GM18861 (cell line): Measurements from ENCODE around the gene AIMP1.
"Not testable (repeated sequence)": the region's sequence is repeated elsewhere in the genome, so short reads cannot be mapped to it uniquely, and the experiment has no call there.

ENCODE experiments used
- ATAC-seq: cut with Tn5 transposase; IDR thresholded peaks from one replicate; pipeline ENCODE4 v1.9.1; 2021; ENCODE audit not compliant: unreplicated experiment

The AIMP1 gene

GRCh38 chr4:106344647-106344970 is 28.3 kb downstream of the AIMP1 start:
- ATAC-seq, result no peak

- no peak for ATAC-seq
Observed at GRCh38 chr4:106347167-106347566, 30.8 kb downstream of the AIMP1 start.

DNA sequence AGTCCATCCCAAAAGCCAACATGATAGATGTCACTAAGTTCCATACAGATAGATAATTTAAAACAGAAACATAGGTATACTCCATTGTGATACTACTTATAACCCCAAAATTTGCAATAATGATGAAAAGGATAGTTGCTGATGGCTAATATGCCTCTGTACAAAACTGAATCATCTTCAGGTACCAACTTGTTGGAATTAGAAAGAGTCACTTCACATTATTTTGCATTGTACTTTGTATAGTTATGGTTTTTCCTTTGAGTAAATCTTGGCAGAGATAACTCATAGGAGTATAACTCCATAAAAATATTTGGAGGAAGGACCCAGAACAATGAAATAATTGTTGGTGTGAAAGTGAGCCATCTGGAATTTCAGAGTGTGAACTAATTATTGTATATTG is 34.7 kb downstream of the AIMP1 start:
- ATAC-seq, result no peak

DNA sequence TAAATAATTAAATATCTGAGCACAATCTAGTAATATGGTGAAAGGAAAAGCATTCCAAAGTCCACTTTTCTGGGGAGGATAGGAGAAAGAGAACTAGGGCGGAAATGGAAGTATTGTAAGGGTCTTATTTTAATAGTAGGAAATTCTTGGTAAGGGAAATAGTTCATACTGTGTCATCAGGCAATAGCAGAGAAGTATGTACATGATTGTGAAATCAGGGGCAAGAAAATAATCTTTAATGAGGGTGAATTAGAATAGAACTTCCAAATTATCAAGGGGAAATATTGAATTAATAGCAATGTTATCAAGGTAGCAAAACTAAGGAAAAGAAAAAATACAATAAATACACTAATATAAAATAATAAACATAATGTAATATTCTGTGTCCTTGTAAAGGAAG is 37.4 kb downstream of the AIMP1 start:
- no peak for ATAC-seq

- ATAC-seq, result no peak
Observed at GRCh38 chr4:106355193-106355592, 38.8 kb downstream of the AIMP1 start.

DNA sequence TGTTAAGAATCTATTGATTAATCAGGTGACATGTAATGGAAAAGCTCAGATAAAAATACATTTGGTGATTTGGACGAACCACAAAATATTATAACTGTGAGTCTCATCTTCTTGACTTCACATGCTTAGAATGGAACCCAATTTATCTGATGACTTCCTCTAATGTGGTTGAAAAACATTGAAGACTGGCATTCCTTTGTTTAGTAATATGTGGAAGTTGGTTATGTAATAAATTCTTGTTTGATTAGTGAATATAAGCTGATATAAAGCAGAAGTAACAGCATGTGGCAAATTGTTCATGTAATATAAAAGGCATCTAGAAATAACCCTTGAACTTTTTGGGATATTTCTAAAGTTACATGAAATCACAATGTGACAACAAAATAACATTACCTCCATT is 42.5 kb downstream of the AIMP1 start:
- no peak for ATAC-seq

GRCh38 chr4:106362086-106362825 is 45.9 kb downstream of the AIMP1 start:
- ATAC-seq, result no peak

- no peak for ATAC-seq
Observed at GRCh38 chr4:106364282-106364681, 47.9 kb downstream of the AIMP1 start.

- ATAC-seq, result no peak
Observed at GRCh38 chr4:106365613-106366012, 49.3 kb downstream of the AIMP1 start.

GRCh38 chr4:106366026-106366425 is 49.7 kb downstream of the AIMP1 start:
- no peak for ATAC-seq

- no peak for ATAC-seq
Observed at GRCh38 chr4:106367072-106367471, 50.7 kb downstream of the AIMP1 start.

DNA sequence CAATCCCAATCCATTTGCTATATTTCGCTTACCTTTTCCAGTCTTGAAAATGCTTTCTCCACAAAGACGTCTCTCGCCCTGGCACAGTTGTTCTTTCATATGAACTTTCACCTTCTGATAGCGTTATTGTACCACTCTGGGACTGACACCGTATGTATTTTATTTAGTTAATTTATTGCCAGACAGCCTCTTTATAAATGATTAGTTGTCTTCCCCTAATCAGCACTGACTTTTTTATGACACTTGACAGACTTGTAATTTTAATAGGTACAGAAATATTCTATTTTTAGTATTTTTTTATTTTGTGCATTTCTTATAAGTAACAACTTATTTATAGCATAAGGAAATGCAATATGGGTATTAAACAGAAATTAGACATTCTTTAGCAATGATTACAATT is 52.3 kb downstream of the AIMP1 start, which contains the start of gene GIMD1:
Gene GIMD1 (minus strand): TSS at position 101 of the 400 bp plus-strand sequence. CDS start 1,343 bp downstream, outside the sequence.
- ATAC-seq, result no peak

DNA sequence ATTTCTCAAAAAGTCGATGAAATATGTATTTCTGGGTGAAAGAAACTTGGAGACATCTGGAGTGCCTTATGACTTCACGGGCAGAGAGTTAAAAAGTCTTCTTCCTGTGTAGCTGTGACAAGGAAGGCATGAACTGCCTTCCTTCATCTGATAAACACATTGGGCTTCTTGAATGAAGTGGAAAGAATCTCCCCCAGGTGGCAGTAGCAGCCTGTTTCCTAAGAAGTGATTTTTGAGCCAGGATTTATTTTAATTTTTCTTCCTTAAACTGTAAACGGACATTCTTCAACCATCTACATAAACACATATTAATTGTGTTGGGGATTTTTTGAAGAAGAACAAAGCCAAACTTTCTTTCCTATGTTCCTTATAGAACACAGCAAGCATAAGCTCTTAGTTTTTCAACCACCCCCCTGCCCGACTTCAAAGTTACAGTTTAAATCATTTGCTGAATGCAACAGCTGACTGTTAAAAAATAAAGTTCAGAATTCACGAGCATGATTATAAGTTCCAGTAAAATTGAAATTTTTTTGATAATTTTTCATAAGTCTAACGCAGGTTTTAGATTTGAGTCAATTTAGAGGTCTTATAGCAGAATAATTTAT is 53.2 kb downstream of the AIMP1 start:
- peak; percentile 55 for ATAC-seq

- no peak for ATAC-seq
Observed at GRCh38 chr4:106370214-106370613, 53.9 kb downstream of the AIMP1 start.

DNA sequence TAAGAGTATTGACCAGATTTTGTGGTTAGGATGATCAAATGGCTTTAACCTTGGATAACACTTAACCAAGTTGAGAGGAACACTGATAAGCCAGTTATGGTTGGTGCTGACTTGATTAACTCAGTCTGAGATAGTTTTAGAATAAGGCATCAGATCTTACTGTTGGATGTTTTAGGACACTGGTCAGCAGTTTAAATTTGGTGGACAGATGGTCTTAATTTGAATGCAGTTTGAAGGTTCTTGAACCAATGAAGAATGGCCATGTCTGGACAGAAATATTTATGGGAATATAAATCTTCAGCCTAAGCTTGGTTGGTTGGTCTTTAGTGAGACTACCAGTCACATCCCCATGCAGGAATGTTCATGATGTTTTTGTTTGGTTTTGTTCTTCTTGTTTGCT is 54.8 kb downstream of the AIMP1 start:
- no peak for ATAC-seq

DNA sequence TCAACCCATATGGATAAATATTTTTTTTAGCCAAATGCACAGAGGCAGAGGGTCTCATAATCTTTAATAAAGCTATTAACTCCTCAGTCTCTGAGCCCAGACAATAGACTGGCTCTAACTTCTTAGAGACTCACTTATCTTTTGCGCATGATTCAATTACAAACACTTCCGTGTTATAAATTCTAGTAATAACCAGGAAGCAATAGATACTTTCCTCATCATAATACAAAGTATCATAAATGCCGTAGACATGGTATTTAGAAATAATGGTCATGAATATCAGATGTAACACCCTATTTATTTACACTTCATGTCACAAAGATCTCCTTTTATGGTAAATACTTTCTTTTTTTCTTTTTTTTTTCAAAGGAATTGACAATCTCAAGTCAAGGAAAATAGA is 56.7 kb downstream of the AIMP1 start:
- ATAC-seq, result no peak

- ATAC-seq, result no peak
Observed at GRCh38 chr4:106380179-106380578, 63.8 kb downstream of the AIMP1 start.

GRCh38 chr4:106384878-106385277 is 68.5 kb downstream of the AIMP1 start:
- ATAC-seq, result no peak

DNA sequence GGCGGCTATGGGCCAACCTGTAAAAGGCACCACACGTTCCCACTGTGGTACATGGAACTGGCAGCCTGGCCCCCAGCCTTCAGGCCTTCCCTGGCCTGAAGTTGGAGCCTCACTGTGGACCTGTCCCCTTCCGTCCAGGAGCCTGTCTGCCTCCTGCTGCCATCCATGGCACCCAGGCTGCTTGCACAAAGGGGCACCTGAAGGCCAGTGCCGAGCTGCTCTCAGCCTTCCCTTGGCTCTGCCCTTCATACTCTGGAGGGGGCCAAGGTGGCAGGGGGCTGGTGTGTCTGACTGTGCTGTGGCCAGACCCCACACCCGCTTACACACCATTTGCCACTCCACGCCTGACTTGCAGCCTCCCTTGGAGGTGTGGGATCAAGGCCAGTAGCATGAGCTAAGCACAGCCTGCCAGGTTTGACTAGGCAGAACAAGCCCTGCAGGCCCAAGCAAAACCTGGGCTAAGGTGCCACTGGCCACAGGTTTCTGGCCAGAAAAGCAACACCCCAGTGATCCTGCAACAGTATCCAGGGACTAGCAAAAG is 69.6 kb downstream of the AIMP1 start:
- no peak for ATAC-seq

DNA sequence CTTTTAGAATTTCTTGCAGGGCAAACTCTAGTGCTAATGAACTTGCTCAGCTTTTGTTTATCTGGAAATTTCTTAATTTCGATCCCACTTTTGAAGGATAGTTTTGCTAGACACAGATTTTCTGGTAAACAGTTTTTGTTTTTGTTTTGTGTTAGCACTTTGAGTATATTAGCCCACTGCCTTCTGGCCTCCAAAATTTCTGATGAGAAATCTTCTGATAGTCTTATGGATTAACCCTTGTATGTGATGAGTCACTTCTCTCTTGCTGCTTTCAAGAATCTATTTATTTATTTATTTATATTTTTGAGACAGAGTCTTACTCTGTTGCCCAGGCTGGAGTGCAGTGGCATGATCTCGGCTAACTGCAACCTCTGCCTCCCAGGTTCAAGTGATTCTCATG is 79.2 kb downstream of the AIMP1 start:
- no peak for ATAC-seq

DNA sequence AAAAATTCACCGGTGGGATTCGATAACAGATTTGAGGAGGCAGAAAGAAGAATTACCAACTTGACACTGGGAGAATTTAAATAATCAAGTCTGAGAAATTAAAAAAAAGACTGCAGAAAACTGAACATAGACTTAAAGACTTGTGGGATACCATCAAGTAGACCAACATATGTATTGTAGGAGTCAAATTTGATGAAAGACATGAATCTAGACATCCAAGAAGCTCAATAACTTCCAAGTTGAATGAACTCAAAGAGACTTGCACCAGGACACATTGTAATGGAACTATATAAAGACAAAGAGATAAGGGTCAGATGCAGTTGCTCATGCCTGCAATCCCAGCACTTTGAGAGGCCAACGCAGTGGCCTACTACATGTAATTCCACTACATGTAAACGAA is 82.5 kb downstream of the AIMP1 start:
- ATAC-seq, result not testable (repeated sequence)
